GM18498 (cell line): ENCODE data around the gene COL6A6.

Experiments
- ATAC-seq: cut with Tn5 transposase; IDR thresholded peaks from one replicate; pipeline ENCODE4 v1.9.1; 2021; ENCODE audit warnings: mild to moderate bottlenecking, moderate library complexity; ENCODE audit not compliant: unreplicated experiment

COL6A6 gene

GRCh38 chr3:130516645-130517512 lies at the start of gene COL6A6:
TSS of gene COL6A6 (plus strand) at chr3:130517177. CDS start at chr3:130560365, 43,188 bp downstream.
- no peak for ATAC-seq

GRCh38 chr3:130468311-130468710 lies 48.7 kb upstream of the COL6A6 start:
- ATAC-seq, result no peak

GRCh38 chr3:130470126-130470525 lies 46.9 kb upstream of the COL6A6 start:
- no peak for ATAC-seq

- no peak for ATAC-seq
These were observed 43.6 kb upstream of the COL6A6 start for GRCh38 chr3:130473416-130473815.

GRCh38 chr3:130480736-130481135 lies 36.2 kb upstream of the COL6A6 start:
- ATAC-seq, result no peak

GRCh38 chr3:130488288-130488687 lies 28.7 kb upstream of the COL6A6 start:
- no peak for ATAC-seq

- ATAC-seq, result no peak
These were observed 28.1 kb upstream of the COL6A6 start for GRCh38 chr3:130488769-130489450.

- no peak for ATAC-seq
These were observed 26.7 kb upstream of the COL6A6 start for GRCh38 chr3:130490241-130490640.

- no peak for ATAC-seq
These were observed 25.5 kb upstream of the COL6A6 start for GRCh38 chr3:130491431-130491830.

- ATAC-seq, result no peak
These were observed 12.3 kb upstream of the COL6A6 start for GRCh38 chr3:130504701-130505100.

GRCh38 chr3:130506031-130506430 lies 10.9 kb upstream of the COL6A6 start:
- ATAC-seq, result no peak

GRCh38 chr3:130507746-130508145 lies 9.2 kb upstream of the COL6A6 start:
- ATAC-seq, result no peak

GRCh38 chr3:130509008-130509407 lies 8.0 kb upstream of the COL6A6 start:
- no peak for ATAC-seq

GRCh38 chr3:130514681-130515080 lies 2.3 kb upstream of the COL6A6 start:
- no peak for ATAC-seq

- no peak for ATAC-seq
These were observed 1.2 kb upstream of the COL6A6 start for GRCh38 chr3:130515755-130516154.

- no peak for ATAC-seq
These were observed 625 bp downstream of the COL6A6 start for GRCh38 chr3:130517602-130518001.

- no peak for ATAC-seq
These were observed 2.8 kb downstream of the COL6A6 start for GRCh38 chr3:130519754-130520153.

- ATAC-seq, result no peak
These were observed 5.4 kb downstream of the COL6A6 start for GRCh38 chr3:130522399-130522798.

- no peak for ATAC-seq
These were observed 10.4 kb downstream of the COL6A6 start for GRCh38 chr3:130527426-130527825.

- no peak for ATAC-seq
These were observed 11.1 kb downstream of the COL6A6 start for GRCh38 chr3:130528120-130528519.

- no peak for ATAC-seq
These were observed 12.7 kb downstream of the COL6A6 start for GRCh38 chr3:130529486-130530215.
